Measurements from ENCODE around the gene BOD1L2.

GRCh38 chr18:57134618-57135135 is 12.2 kb upstream of the BOD1L2 start:
- no peak for TF ChIP-seq CTCF (conservative IDR thresholded peaks at IDR 0.05)
- TF ChIP-seq ZFX (IDR thresholded peaks at IDR 0.05) = no peak
